KMS-11 (cell line): ENCODE measurements around the gene GIMD1.

Experiments
- H2AFZ ChIP-seq: fragments of 200-600 bp; sonication (generic); 2 replicates; pipeline ENCODE4 v1.6.1; 2016; ENCODE audit warnings: antibody characterized with exemption, mixed run types, low read depth
- H3K27ac ChIP-seq: fragments of 200-600 bp; sonication (generic); 2 replicates; pipeline ENCODE4 v1.6.1; 2016; ENCODE audit warnings: mild to moderate bottlenecking, mixed run types
- H3K27me3 ChIP-seq: fragments of 200-600 bp; sonication (generic); 2 replicates; pipeline ENCODE4 v1.6.1; 2017; ENCODE audit warnings: mild to moderate bottlenecking, low read depth, mixed run types, moderate library complexity; ENCODE audit not compliant: insufficient read depth
- H3K36me3 ChIP-seq: fragments of 200-600 bp; sonication (generic); 2 replicates; pipeline ENCODE4 v1.6.1; 2017; ENCODE audit warnings: mild to moderate bottlenecking, mixed run types; ENCODE audit not compliant: insufficient read depth
- H3K4me1 ChIP-seq: fragments of 200-600 bp; sonication (generic); 2 replicates; pipeline ENCODE4 v1.6.1; 2016; ENCODE audit warnings: mild to moderate bottlenecking, low read depth, mixed run types; ENCODE audit not compliant: poor library complexity, severe bottlenecking
- H3K4me2 ChIP-seq: fragments of 200-600 bp; sonication (generic); 2 replicates; pipeline ENCODE4 v1.7.0; 2016; ENCODE audit warnings: mild to moderate bottlenecking, mixed run types
- H3K4me3 ChIP-seq: fragments of 200-600 bp; sonication (generic); IDR thresholded peaks from 2 replicates; pipeline ENCODE4 v1.6.1; 2017; ENCODE audit warnings: low read depth, low read length, mixed read lengths; ENCODE audit not compliant: insufficient read depth
- H3K79me2 ChIP-seq: fragments of 200-600 bp; sonication (generic); 2 replicates; pipeline ENCODE4 v1.6.1; 2016; ENCODE audit warnings: low read depth, mixed run types; ENCODE audit not compliant: insufficient read depth
- H3K9ac ChIP-seq: fragments of 200-600 bp; sonication (generic); 2 replicates; pipeline ENCODE4 v1.6.1; 2016; ENCODE audit warnings: mild to moderate bottlenecking, mixed run types
- H4K20me1 ChIP-seq: fragments of 200-600 bp; sonication (generic); 2 replicates; pipeline ENCODE4 v1.6.1; 2016; ENCODE audit warnings: mild to moderate bottlenecking, mixed run types; ENCODE audit not compliant: insufficient read depth
- TF ChIP-seq, protein P1 (sequence below): fragments of 200-600 bp; sonication (generic); conservative IDR thresholded peaks from 2 replicates; pipeline ENCODE4 v1.6.1; 2017; ENCODE audit warnings: low read depth, mild to moderate bottlenecking, antibody characterized with exemption, low read length, moderate library complexity, mixed read lengths

The GIMD1 gene

DNA sequence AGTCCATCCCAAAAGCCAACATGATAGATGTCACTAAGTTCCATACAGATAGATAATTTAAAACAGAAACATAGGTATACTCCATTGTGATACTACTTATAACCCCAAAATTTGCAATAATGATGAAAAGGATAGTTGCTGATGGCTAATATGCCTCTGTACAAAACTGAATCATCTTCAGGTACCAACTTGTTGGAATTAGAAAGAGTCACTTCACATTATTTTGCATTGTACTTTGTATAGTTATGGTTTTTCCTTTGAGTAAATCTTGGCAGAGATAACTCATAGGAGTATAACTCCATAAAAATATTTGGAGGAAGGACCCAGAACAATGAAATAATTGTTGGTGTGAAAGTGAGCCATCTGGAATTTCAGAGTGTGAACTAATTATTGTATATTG is 17.6 kb downstream of the GIMD1 start:
- no peaks in the 10 kb centered on the region for H3K79me2 ChIP-seq
- no peaks in the 10 kb centered on the region for H3K36me3 ChIP-seq
- no peak overlapping the region for H2AFZ ChIP-seq
- no peak overlapping the region for H3K9ac ChIP-seq
- no peak overlapping the region for H3K4me3 ChIP-seq
- H3K27ac ChIP-seq: no peak overlapping the region
- no peaks in the 10 kb centered on the region for H3K27me3 ChIP-seq
- H3K4me1 ChIP-seq: no peaks in the 10 kb centered on the region
- TF ChIP-seq, protein P1, sequence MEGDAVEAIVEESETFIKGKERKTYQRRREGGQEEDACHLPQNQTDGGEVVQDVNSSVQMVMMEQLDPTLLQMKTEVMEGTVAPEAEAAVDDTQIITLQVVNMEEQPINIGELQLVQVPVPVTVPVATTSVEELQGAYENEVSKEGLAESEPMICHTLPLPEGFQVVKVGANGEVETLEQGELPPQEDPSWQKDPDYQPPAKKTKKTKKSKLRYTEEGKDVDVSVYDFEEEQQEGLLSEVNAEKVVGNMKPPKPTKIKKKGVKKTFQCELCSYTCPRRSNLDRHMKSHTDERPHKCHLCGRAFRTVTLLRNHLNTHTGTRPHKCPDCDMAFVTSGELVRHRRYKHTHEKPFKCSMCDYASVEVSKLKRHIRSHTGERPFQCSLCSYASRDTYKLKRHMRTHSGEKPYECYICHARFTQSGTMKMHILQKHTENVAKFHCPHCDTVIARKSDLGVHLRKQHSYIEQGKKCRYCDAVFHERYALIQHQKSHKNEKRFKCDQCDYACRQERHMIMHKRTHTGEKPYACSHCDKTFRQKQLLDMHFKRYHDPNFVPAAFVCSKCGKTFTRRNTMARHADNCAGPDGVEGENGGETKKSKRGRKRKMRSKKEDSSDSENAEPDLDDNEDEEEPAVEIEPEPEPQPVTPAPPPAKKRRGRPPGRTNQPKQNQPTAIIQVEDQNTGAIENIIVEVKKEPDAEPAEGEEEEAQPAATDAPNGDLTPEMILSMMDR: no peak
- H4K20me1 ChIP-seq: no peaks in the 10 kb centered on the region
- H3K4me2 ChIP-seq: no peak overlapping the region

DNA sequence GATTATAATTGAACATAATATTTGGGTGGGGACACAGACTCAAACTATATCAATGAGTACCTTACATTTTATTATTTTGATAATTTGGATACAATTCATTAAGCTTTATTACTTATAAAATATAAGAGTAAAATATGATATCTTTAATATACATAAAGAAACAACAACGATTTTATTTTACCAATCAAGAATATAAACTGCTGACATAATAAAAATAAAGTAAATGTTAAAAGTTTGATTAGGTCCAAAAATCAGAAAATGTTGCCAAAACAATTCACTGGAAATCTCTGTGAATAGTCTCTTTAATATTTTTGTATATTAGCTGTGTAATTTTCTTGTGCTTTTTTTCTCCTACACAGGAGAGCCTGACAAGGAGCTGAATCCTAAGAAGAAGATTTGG is 21.4 kb downstream of the GIMD1 start:
- Histone ChIP-seq H4K20me1 (no peaks in the 10 kb centered on the region), H3K79me2 (peaks cover 14% of the 10 kb centered on the region; the same call in 1 of the 2 replicates), H3K36me3 (no peaks in the 10 kb centered on the region), H2AFZ (no peak overlapping the region), H3K4me1 (no peaks in the 10 kb centered on the region), H3K4me2 (no peak overlapping the region), H3K9ac (no peak overlapping the region), H3K27me3 (no peaks in the 10 kb centered on the region), H3K4me3 (no peak overlapping the region), H3K27ac (no peak overlapping the region)
- TF ChIP-seq, protein P1: no peak

DNA sequence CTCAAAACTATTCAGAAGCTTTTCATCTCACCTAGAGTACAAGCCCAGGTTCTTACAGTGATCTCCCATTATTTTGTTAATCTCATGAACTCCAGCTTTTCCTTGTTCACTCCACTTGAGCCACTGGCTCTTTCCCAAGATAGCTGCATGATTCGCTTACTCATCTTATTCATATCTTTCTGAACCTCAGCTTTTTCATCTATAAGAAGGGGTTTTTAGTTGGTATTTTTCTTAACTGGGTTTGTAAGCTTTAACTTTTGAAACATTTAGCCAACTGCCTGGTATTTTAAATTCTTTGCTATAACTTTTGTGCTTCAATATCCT is 24.0 kb downstream of the GIMD1 start:
- Histone ChIP-seq H3K79me2 (peaks cover 32% of the 10 kb centered on the region; the same call in 1 of the 2 replicates), H3K27ac (no peak overlapping the region), H3K4me1 (no peaks in the 10 kb centered on the region), H2AFZ (no peak overlapping the region), H3K4me3 (no peak overlapping the region), H3K27me3 (no peaks in the 10 kb centered on the region), H3K4me2 (no peak overlapping the region), H4K20me1 (no peaks in the 10 kb centered on the region), H3K9ac (no peak overlapping the region), H3K36me3 (no peaks in the 10 kb centered on the region; the same call in 1 of the 2 replicates)
- TF ChIP-seq, protein P1: no peak

DNA sequence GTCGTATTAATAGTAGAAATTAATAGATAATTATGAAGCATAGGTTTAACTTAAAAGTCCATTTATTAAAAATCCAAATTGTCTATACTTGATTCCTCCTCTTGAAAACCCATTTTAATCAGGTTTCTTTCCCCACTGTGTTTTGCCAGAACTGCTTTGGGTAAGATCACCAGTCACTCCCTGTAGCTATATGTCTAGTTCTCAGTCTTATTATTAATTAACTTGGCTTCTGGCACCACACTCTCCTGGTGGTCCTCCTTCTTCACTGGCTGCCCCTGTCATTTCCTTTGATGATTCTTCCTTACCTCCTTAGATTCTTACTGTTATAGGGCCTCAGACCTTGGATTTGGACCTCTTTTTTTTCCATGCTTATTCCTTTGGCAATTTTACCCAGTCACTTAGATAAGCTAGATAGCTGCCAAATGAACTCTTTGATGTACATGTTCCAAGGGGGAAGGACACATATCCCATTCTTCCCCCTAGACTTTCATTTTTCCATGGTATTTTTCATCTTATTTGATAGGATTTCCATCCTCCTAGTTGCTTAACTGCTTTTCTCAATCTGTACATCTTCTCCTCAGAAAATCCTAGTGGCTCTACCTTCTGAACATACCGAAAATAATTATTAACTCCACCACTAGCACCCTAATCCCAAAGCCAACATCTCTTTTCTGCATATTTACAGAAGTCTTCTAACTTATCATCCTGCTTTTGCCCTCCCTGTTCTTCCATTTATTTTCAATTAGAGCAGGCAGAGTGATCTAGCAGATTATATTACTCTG is 24.5 kb downstream of the GIMD1 start:
- Histone ChIP-seq H3K4me1 (no peaks in the 10 kb centered on the region), H3K4me2 (no peak overlapping the region), H3K27ac (no peak overlapping the region), H2AFZ (no peak overlapping the region), H4K20me1 (no peaks in the 10 kb centered on the region), H3K79me2 (peaks cover 32% of the 10 kb centered on the region; the same call in 1 of the 2 replicates), H3K36me3 (no peaks in the 10 kb centered on the region; the same call in 1 of the 2 replicates), H3K27me3 (no peaks in the 10 kb centered on the region), H3K4me3 (no peak overlapping the region), H3K9ac (no peak overlapping the region)
- TF ChIP-seq, protein P1: no peak
